Measurements from ENCODE around the gene NKAIN1. TPM values are rescaled to one million over a fixed set of nuclear protein-coding genes. Genes with fewer than 3 reads are reported as not detected.
"Not testable (repeated sequence)": the region's sequence is repeated elsewhere in the genome, so short reads cannot be mapped to it uniquely, and the experiment has no call there.

Gene NKAIN1
- total RNA-seq, 1 experiment from 2014 or later: 1.1 TPM

- Histone ChIP-seq H3K27ac (ENCODE audit: low read depth, low read length) (no peak overlapping the region), H3K4me3 (replicated peaks in 1 of 2; ENCODE audit: low read depth in 1 of 2, low read length in 2 of 2) (no peak overlapping the region), H3K4me1 (ENCODE audit: control insufficient read depth in 1 of 2, insufficient read depth in 2 of 2, low read length in 2 of 2) (peaks cover 5 to 11% of the 10 kb centered on the region in 2 experiments; a peak in 3 of 4 replicates), H3K4me2 (ENCODE audit: low read length) (no peak overlapping the region), H3K9ac (ENCODE audit: low read length) (no peak overlapping the region), H3K27me3 (ENCODE audit: insufficient read depth, low read length) (no peaks in the 10 kb centered on the region), H3K79me2 (ENCODE audit: insufficient read depth, low read length) (no peaks in the 10 kb centered on the region), H4K20me1 (ENCODE audit: insufficient read depth) (no peaks in the 10 kb centered on the region), H3K9me3 (ENCODE audit: control insufficient read depth in 1 of 2, insufficient read depth in 1 of 2, low read depth in 1 of 2, low read length in 2 of 2) (no peaks in the 10 kb centered on the region), H2AFZ (ENCODE audit: low read depth, low read length, poor library complexity, severe bottlenecking) (no peak overlapping the region), H3K36me3 (ENCODE audit: control insufficient read depth in 1 of 2, insufficient read depth in 2 of 2, low read length in 2 of 2) (no peaks in the 10 kb centered on the region), H3K9me2 (ENCODE audit: insufficient read depth) (no peaks in the 10 kb centered on the region)
- CTCF ChIA-PET: no interaction called here
- no TSS peak for BruUV-seq (replicated peaks)
- DNase-seq (ENCODE audit: low read depth, low spot score) (no peak), ATAC-seq (no peak)
- no peak for TF ChIP-seq POLR2A (IDR thresholded peaks at IDR 0.05; ENCODE audit: borderline replicate concordance, extremely low read depth, insufficient read depth, insufficient read length)
- TF ChIP-seq, protein P1, sequence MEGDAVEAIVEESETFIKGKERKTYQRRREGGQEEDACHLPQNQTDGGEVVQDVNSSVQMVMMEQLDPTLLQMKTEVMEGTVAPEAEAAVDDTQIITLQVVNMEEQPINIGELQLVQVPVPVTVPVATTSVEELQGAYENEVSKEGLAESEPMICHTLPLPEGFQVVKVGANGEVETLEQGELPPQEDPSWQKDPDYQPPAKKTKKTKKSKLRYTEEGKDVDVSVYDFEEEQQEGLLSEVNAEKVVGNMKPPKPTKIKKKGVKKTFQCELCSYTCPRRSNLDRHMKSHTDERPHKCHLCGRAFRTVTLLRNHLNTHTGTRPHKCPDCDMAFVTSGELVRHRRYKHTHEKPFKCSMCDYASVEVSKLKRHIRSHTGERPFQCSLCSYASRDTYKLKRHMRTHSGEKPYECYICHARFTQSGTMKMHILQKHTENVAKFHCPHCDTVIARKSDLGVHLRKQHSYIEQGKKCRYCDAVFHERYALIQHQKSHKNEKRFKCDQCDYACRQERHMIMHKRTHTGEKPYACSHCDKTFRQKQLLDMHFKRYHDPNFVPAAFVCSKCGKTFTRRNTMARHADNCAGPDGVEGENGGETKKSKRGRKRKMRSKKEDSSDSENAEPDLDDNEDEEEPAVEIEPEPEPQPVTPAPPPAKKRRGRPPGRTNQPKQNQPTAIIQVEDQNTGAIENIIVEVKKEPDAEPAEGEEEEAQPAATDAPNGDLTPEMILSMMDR (IDR thresholded peaks at IDR 0.05 in 2 of 3, conservative IDR thresholded peaks at IDR 0.05 in 1 of 3; ENCODE audit: borderline replicate concordance in 1 of 3, insufficient read depth in 1 of 3, low read depth in 2 of 3, low read length in 2 of 3): no peak
- TF ChIP-seq, protein P2, sequence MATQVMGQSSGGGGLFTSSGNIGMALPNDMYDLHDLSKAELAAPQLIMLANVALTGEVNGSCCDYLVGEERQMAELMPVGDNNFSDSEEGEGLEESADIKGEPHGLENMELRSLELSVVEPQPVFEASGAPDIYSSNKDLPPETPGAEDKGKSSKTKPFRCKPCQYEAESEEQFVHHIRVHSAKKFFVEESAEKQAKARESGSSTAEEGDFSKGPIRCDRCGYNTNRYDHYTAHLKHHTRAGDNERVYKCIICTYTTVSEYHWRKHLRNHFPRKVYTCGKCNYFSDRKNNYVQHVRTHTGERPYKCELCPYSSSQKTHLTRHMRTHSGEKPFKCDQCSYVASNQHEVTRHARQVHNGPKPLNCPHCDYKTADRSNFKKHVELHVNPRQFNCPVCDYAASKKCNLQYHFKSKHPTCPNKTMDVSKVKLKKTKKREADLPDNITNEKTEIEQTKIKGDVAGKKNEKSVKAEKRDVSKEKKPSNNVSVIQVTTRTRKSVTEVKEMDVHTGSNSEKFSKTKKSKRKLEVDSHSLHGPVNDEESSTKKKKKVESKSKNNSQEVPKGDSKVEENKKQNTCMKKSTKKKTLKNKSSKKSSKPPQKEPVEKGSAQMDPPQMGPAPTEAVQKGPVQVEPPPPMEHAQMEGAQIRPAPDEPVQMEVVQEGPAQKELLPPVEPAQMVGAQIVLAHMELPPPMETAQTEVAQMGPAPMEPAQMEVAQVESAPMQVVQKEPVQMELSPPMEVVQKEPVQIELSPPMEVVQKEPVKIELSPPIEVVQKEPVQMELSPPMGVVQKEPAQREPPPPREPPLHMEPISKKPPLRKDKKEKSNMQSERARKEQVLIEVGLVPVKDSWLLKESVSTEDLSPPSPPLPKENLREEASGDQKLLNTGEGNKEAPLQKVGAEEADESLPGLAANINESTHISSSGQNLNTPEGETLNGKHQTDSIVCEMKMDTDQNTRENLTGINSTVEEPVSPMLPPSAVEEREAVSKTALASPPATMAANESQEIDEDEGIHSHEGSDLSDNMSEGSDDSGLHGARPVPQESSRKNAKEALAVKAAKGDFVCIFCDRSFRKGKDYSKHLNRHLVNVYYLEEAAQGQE (IDR thresholded peaks at IDR 0.05; ENCODE audit: low read depth): no peak
- no peak for TF ChIP-seq ZFX (IDR thresholded peaks at IDR 0.05)
- no peak for TF ChIP-seq POLR2AphosphoS5 (IDR thresholded peaks at IDR 0.05; ENCODE audit: low read depth, low read length)
- RAD21 ChIA-PET (ENCODE audit: low non-redundant PET in 1 of 2, low total read pairs in 2 of 2, uncharacterized antibody in 2 of 2, unreplicated experiment in 2 of 2): no interaction called here
- intact Hi-C loops (cut with micrococcal nuclease): no loop called here
- POLR2A ChIA-PET: no interaction called here
These were observed 99.4 kb downstream of the NKAIN1 start for GRCh38 chr1:31140299-31140698.

GRCh38 chr1:31138797-31139521, 100.7 kb downstream of the NKAIN1 start:
- H3K27me3 ChIP-seq (ENCODE audit: insufficient read depth, low read length); ATAC-seq; DNase-seq (ENCODE audit: low read depth, low spot score); POLR2A ChIA-PET; H3K9me2 ChIP-seq (ENCODE audit: insufficient read depth); H3K9me3 ChIP-seq (ENCODE audit: control insufficient read depth in 1 of 2, insufficient read depth in 1 of 2, low read depth in 1 of 2, low read length in 2 of 2); CTCF ChIA-PET; H3K4me3 ChIP-seq (replicated peaks in 1 of 2; ENCODE audit: low read depth in 1 of 2, low read length in 2 of 2); H3K27ac ChIP-seq (ENCODE audit: low read depth, low read length); H3K79me2 ChIP-seq (ENCODE audit: insufficient read depth, low read length); RAD21 ChIA-PET (ENCODE audit: low non-redundant PET in 1 of 2, low total read pairs in 2 of 2, uncharacterized antibody in 2 of 2, unreplicated experiment in 2 of 2); BruUV-seq (replicated peaks); intact Hi-C loops (cut with micrococcal nuclease); H3K9ac ChIP-seq (ENCODE audit: low read length); H3K4me2 ChIP-seq (ENCODE audit: low read length); H4K20me1 ChIP-seq (ENCODE audit: insufficient read depth); H3K36me3 ChIP-seq (ENCODE audit: control insufficient read depth in 1 of 2, insufficient read depth in 2 of 2, low read length in 2 of 2); H2AFZ ChIP-seq (ENCODE audit: low read depth, low read length, poor library complexity, severe bottlenecking): not testable (repeated sequence)
- H3K4me1 ChIP-seq (ENCODE audit: control insufficient read depth in 1 of 2, insufficient read depth in 2 of 2, low read length in 2 of 2): peaks cover 5 to 11% of the 10 kb centered on the region in 2 experiments; a peak in 3 of 4 replicates

GRCh38 chr1:31137873-31138272, 101.8 kb downstream of the NKAIN1 start:
- RAD21 ChIA-PET (ENCODE audit: low non-redundant PET in 1 of 2, low total read pairs in 2 of 2, uncharacterized antibody in 2 of 2, unreplicated experiment in 2 of 2); H3K9ac ChIP-seq (ENCODE audit: low read length); intact Hi-C loops (cut with micrococcal nuclease); ATAC-seq; DNase-seq (ENCODE audit: low read depth, low spot score); H3K9me2 ChIP-seq (ENCODE audit: insufficient read depth); H3K36me3 ChIP-seq (ENCODE audit: control insufficient read depth in 1 of 2, insufficient read depth in 2 of 2, low read length in 2 of 2); POLR2A ChIA-PET; H3K79me2 ChIP-seq (ENCODE audit: insufficient read depth, low read length); H2AFZ ChIP-seq (ENCODE audit: low read depth, low read length, poor library complexity, severe bottlenecking); H4K20me1 ChIP-seq (ENCODE audit: insufficient read depth); CTCF ChIA-PET; H3K27me3 ChIP-seq (ENCODE audit: insufficient read depth, low read length); H3K4me2 ChIP-seq (ENCODE audit: low read length); H3K27ac ChIP-seq (ENCODE audit: low read depth, low read length); H3K4me3 ChIP-seq (replicated peaks in 1 of 2; ENCODE audit: low read depth in 1 of 2, low read length in 2 of 2); BruUV-seq (replicated peaks); H3K9me3 ChIP-seq (ENCODE audit: control insufficient read depth in 1 of 2, insufficient read depth in 1 of 2, low read depth in 1 of 2, low read length in 2 of 2): not testable (repeated sequence)
- H3K4me1 ChIP-seq (ENCODE audit: control insufficient read depth in 1 of 2, insufficient read depth in 2 of 2, low read length in 2 of 2): peaks cover 5 to 11% of the 10 kb centered on the region in 2 experiments; a peak in 3 of 4 replicates
